GM12865 (cell line): ENCODE measurements around the gene LPAR3.

Experiments used
- DNase-seq: peaks from one replicate; pipeline ENCODE4 v3.0.0; 2010; ENCODE audit warnings: low read depth
- H3K4me3 ChIP-seq: 2 replicates; pipeline ENCODE4 v1.5.1; 2011; ENCODE audit warnings: mild to moderate bottlenecking, low read depth, low read length, control low read depth
- TF ChIP-seq, protein P1 (sequence below): IDR thresholded peaks from 2 replicates; pipeline ENCODE4 v1.5.1; 2011; ENCODE audit warnings: low read length, control low read depth, low read depth, inconsistent platforms; ENCODE audit not compliant: insufficient read depth; ENCODE audit errors: missing control alignments

LPAR3 gene

DNA sequence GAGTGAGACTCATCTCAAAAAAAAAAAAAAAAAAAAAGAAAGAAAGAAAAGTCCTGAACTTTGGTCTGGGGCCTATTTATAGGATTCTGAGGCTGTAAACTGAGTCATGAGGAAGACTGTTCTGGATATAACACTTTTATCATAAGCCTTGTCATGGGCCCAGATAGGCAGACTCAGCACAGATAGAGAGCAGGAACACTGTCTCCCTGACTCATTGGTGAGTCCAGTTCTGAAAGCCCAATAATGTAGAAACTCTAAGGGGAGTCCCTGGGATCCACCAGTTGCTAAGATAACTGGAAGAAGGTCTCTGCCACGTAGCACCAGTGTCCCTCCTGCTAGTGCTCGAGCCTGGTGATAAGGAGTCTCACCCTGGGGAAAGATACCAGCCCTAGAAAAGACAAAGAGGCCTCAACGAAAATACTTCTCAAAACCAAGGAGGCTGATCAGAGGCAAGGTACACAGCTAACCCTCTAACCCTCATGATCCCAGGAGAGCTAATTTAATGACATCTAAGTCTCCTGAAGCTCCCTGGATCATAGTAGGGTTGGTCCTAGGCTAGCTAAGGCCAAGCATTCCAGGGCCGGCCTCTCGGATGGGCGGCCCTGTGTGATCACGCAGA, 43.5 kb downstream of the LPAR3 start:
- TF ChIP-seq, protein P1, sequence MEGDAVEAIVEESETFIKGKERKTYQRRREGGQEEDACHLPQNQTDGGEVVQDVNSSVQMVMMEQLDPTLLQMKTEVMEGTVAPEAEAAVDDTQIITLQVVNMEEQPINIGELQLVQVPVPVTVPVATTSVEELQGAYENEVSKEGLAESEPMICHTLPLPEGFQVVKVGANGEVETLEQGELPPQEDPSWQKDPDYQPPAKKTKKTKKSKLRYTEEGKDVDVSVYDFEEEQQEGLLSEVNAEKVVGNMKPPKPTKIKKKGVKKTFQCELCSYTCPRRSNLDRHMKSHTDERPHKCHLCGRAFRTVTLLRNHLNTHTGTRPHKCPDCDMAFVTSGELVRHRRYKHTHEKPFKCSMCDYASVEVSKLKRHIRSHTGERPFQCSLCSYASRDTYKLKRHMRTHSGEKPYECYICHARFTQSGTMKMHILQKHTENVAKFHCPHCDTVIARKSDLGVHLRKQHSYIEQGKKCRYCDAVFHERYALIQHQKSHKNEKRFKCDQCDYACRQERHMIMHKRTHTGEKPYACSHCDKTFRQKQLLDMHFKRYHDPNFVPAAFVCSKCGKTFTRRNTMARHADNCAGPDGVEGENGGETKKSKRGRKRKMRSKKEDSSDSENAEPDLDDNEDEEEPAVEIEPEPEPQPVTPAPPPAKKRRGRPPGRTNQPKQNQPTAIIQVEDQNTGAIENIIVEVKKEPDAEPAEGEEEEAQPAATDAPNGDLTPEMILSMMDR = no peak
- H3K4me3 ChIP-seq = no peak overlapping the region
- no peak for DNase-seq

DNA sequence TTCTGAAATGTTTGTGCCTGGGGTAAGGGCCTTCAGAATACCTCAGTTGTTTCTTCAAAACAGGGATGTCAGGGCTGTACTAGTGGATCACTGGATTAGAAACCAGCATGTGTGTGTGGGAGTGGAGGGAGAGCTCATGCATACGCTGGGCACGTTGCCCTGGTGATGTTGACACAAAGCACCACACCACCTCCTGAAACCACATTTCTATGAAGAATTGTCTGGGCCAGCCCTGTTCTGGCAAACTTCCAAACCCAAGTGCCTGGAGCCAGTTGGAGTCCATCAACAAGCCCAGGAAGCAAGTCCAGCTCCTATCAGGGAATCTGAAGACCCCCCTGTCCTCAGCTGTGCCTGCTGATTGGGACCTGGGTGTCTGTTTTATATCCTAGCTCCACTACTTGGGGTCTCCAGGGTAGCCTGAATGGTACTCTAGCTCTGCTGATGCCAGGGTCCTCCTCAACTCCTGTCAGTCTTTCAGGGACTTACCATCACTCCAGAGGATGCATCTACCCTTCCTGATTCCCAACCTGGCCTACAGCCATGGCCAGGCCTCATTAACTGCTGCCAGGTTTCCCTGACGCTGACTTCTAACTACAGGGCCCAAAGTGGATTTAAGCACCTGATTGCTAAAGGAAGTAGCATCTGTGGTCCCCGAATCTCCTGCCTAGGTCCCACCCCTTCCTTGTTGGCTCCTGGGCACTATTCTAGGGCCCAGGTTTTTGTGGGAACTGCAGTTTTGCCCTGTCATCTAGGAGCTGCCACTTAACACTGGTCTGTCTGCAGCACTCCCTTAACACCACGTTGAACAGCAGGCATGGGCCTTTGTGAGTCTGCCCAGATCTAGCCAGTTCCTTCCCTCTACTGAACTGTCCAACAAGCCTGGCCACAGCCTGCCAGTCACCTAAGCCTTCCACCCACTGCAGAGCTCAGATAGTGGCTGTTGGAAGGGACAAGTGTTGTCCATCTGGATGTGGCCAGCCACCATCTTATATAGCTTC, 45.5 kb downstream of the LPAR3 start:
- peak; percentile 23 for DNase-seq
- TF ChIP-seq, protein P1 = no peak
- no peak overlapping the region for H3K4me3 ChIP-seq

DNA sequence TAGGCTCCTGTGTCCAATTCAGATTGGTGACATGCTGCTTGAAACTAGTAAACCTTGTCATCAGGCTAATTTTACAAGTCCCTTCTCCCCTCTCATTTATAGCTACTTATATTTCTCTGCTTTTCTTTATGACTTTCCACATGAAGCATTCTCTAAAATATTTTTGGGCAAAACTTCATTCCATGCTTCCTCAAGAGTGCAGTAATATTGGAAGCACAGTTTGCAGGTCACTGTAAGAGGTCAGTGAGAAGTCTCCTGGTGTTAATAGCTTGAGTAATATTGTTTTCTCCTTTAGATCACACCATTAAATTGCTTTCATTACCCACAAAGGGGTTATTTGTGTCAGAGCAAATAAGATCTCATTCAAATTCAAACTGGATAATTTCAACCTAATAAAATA, 46.6 kb downstream of the LPAR3 start:
- TF ChIP-seq, protein P1 = no peak
- H3K4me3 ChIP-seq = no peak overlapping the region
- DNase-seq = no peak

DNA sequence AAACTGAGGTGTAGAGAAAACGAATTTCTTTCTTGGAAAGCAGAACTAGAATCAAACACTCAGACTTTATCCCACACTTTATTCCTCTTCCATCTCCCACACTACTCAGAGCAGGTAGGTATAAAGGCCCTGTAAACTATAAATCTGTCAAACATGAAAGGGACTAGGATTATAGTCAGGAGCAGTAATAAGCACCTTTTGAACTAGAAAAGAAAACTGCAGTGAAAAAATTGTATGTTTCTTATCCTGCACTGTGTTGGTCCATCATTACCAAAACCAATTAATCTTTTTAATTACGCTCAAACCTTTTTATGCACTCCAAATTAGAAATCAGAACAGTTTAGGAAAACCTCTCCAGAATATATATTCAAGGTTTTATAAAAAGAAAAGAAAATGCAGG, 47.6 kb downstream of the LPAR3 start:
- no peak overlapping the region for H3K4me3 ChIP-seq
- TF ChIP-seq, protein P1 = no peak
- no peak for DNase-seq

DNA sequence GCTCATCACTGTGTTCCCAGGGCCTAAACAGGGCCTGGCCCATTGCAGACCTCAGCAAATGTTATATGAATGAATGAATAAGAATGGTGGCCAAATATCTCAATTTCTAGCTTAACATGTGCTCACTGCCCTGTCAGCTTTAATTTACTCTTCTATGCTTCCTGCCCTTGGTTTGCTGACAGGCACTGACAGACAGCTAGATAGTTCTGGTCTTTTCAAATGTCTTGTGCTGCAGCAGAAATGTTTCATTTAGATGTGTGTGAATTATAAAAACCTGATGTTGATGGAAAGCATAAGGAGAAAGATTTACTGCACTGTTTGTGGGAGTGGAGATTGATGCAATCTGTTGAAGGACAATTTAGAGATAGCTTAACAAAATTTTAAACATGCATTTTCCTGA, 48.9 kb downstream of the LPAR3 start:
- TF ChIP-seq, protein P1 = no peak
- no peak overlapping the region for H3K4me3 ChIP-seq
- DNase-seq = no peak

DNA sequence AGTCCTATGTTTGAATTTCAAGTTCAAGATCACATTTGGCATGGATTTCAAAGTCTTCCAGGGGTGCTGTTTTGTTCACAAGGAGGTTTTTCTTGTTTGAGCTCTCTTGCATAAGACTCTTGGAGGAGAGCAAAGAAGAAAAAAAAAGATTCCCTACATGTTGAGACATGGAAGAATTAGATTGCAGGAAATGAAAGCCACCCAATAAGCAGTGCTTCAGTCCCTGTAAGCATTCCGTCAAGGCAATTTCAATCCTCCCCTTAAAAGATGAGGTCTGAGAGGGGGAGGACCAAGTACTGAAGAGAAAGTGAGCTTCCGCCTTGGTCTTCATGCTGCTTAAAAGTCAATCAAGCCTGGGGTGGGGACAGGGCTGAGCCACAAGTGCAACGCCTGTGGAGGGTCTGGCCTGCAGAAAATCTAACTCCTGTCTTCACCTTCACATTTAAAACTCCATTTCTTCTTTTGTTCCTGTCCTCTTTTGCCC, 50.2 kb downstream of the LPAR3 start:
- no peak for DNase-seq
- TF ChIP-seq, protein P1 = no peak
- H3K4me3 ChIP-seq = no peak overlapping the region
